RPMI8226 (cell line): ENCODE results near the gene ARHGAP22.
A peak's percentile ranks its signal among the peaks of the same experiment; 100 is the strongest.

Source experiments
- DNase-seq: peaks from one replicate; pipeline ENCODE4 v3.0.0-alpha.2; 2015

The ARHGAP22 gene

GRCh38 chr10:48549236-48549635 lies 55.6 kb downstream of the ARHGAP22 start:
- DNase-seq = no peak

DNA sequence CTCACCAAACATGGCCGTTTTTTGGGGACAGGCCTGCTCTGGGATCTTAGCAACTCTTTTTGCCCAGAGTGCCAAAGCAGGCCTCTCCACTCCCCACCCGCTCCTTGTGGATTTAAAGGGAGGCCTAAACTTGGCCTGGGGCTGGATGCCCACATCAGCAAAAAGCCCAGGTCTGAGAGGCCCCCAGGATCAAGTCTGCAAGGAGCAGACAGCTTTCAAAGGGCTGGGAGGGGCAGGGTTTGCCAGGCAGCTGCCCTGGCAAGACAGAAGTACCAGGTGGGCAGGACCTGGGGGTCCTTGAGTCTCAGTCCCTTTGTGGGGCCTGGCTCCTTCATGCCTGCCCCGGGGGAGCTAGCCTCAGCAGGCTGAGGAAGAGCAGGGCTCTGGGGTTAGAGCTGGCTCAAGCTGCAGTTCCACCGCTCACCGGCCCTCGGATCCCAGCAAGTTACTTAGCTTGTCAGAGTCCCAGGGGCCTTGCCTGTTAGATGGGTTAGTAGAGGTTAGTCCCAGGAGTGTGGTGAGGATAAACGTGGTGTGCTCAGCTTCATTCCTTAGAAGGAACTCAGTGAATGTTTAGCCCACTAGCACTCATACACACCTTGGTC lies 56.2 kb downstream of the ARHGAP22 start:
- no peak for DNase-seq

DNA sequence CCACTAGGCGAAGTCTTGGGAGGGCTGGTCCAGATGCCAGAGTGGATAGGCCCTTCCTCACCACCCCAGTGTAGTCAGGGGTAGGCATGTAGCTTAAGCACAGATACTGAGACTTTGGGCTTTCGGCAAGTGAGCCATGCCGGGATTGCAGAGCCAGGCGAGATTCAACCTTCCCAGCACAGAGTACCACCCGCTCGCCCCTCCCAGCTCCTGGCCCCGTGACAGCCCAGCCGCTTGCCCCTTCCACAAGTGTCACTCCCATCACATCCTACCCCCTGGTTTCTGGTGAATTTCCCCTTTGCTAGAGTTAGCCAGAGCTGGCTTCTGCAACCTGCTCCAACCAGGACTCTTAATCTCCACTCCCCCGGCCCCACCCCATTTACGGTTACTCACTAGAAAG lies 56.9 kb downstream of the ARHGAP22 start:
- no peak for DNase-seq

GRCh38 chr10:48547061-48547895 lies 57.6 kb downstream of the ARHGAP22 start:
- DNase-seq = no peak

DNA sequence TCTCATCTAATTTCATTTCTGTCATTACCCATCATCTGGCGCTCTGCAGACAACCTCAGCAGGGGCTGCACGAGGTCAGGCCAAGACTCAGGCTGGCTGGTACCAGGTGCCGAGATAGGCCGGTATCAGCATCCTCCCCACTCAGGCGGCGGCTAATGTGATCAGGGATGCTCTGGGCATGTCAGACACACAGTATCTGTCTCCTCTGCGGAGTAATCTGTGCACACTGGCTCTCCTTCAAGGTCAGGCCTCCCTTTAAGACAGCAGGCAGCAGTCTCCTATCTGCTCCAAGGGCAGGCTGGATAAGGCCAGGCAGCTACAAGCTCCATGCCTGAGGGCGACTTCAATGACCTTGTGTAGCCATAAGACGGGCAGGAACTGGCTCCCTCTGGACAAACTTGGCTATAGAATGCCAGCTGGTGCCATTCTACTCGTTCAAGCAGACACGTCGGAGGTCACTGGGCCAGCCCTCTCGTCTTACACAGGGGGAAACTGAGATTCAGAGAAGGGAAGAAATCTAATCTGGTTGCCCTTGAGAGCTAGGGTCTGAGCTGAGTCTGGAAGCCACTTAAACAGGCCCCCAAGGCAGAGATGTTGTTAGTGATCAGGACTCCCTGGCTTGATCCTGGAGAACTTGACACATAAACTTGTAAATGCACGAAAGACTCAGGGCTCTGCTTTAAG lies 59.3 kb downstream of the ARHGAP22 start:
- no peak for DNase-seq

- DNase-seq = no peak
Measured at GRCh38 chr10:48543182-48543844, 61.6 kb downstream of the ARHGAP22 start.

- no peak for DNase-seq
Measured at GRCh38 chr10:48542471-48543181, 62.2 kb downstream of the ARHGAP22 start.

DNA sequence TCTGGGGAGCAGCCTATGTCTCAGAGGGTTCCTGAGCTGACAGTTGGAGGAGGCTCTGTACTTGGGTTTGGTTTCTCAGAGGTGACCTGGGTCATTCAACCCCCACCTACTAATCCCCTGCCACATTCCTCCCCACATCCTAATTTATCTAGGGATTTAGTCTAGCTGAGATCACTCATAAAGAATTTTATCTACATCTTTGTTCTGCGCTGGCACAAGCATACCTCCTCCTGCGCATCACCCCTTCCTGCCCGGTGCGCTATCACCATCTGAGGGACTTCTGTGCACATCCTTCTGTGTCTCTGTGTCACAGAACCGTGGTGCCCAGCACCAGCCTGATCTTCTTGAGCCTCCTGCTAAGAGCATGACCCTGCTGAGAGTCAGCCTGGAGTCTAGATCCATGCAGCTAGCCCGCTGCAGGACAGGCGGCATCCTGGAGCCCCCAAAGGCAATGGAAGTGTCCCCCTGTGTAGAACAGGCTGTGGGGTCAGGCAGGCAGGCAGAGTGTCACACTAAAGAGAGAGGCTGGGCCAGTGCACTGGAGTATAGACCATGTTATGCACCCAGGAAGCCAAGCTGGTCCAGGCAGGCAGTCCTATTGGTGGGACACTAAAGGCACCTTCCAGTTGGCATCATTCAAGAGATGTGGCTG lies 63.6 kb downstream of the ARHGAP22 start:
- no peak for DNase-seq

DNA sequence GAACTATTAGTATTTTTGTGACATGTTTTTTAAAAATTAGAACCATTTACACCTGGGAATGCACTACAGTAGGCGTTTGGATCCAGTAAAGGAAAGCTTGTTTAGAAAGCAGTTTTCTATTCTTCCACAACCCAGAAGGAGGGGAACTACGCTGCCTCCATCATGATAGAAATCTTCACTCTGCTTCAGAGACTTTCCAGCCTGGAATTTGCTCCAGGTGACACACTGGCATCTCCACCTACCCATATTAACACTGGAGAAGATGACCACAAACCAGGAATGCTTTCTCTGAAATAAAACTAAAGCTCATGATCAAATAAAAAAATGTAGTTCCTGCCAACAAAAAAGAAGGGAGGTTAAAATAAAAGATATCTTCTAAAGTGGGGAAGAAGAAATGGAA lies 66.3 kb downstream of the ARHGAP22 start:
- DNase-seq = no peak

- DNase-seq = no peak
Measured at GRCh38 chr10:48536916-48537890, 67.7 kb downstream of the ARHGAP22 start.

GRCh38 chr10:48536156-48536500 lies 68.7 kb downstream of the ARHGAP22 start:
- no peak for DNase-seq

DNA sequence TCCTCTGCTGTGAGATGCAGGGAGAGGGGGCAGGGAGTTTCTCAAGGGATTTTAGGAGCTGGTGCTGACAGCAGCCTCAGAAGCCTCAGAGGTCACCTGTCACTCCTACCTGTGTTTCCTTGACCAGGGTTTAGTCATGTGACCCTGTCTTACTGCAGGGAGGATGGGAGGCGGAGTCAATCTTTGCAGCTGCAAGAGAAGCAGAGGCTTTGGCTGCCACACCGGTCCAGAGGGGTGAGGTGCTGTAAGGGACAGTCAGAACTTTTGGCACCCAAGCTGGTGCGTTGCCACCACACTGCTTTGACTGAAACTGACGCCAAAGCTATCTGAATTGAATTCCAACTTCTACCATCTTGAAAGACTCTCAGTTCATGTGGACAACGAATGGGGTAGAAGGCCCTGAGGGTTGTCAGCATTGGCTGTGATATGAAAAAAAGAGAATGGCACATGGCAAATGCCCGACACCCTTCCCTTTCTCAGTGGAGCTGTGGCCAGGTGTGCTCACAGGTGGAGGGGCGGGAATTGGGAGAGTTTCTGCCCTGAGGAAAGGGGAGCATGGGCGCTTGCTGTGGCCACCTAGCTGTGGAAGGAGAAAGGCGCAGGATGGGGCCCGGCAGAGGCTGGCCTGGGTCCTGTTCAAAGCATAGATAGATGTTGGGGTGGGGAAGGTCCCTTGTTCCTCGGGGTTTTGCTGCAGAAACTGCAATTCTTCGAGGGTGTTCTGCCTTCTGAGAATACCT lies 69.3 kb downstream of the ARHGAP22 start:
- DNase-seq = peak; percentile 23

DNA sequence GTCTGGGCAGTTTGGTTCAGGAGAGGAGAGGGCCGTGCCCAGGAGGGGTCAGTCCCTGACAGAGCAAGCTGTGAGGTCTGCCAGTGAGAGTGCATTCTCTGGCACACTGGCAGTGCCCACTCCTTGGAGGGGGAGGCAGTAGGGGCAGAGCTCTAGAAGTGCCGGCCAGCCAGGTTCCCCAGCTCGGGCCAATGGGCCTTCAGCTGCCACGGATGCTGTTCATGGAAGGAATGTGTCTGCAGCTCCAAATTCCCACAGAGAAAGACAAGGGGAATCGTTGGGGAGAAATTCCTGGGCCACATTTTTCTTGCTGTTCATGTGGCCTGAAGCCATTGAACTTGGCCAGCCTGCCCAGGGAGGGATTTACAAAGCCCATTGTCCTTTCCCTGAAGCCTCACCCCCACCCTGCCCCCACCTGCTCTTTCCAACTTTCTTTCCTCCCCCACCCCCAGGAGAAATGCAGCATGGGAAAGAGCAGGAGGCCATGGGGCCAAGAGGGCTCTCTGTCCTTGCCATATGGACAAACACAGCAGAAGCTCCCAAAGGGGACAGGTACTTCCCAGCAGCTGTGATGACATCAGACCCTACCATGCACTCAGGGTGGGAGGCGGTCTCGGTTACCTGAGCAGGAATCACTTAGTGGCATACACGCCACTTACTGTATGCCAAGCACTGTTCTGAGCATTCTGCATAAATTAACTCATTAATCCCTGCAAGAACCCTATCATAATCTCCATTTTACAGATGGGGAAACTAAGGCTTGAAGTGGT lies 70.7 kb downstream of the ARHGAP22 start:
- no peak for DNase-seq

DNA sequence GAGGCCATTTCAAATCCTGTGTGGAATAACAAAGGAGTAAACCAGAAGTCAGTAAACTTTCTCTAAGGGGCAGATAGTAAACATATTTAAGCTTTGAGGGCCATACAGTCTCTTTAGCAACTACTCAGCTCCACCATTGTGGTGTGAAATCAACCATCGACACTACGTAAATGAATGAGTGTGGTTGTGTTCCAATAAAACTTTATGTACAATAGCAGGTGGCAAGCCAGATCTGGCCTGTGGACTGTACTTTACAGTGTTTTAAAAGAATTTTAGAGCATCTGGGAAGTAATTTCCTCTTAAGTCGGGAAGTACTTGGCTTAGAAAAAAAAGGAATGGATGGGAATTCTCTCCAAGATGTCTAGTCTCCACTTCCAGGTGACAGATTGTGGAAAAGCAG lies 71.3 kb downstream of the ARHGAP22 start:
- DNase-seq = no peak

GRCh38 chr10:48531486-48531885 lies 73.4 kb downstream of the ARHGAP22 start:
- DNase-seq = no peak

DNA sequence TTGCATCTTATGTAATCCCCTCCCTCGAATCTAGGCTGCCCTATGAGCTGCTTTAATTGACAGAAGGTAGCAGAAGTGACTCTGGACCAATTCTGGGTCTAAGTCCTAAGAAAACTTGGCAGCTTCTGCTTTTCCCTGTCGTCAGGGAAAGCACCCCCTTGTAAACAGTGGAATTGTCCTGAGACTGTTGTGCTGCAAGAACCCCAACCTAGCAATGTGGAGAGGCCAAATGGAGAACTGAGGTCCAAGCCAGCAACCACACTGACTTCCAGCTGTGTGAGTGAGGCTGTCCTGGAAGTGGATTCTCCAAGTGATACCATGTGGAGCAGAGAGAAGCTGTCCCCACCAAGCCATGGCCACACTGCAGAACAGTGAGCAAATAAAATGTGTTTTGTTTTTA lies 75.5 kb downstream of the ARHGAP22 start:
- DNase-seq = no peak

DNA sequence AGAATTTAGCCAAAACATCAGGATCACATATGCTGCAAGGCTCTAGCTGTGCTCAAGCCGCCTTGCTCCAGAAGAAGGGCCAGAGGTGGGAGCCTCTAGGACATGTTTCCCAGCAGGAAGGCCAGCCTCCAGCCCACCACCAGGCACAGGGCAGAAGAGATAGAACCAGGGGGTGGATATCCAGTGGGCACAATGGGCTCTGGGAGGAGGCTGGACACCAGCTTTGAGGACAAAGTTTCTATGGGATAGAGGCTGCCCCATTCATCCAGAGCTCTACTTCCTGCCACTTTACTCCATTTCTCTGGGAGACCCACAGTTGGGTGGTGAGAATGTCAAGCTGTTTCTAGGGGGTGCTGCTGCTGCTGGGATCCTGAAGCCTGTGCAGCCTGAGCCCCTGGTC lies 77.1 kb downstream of the ARHGAP22 start:
- no peak for DNase-seq

DNA sequence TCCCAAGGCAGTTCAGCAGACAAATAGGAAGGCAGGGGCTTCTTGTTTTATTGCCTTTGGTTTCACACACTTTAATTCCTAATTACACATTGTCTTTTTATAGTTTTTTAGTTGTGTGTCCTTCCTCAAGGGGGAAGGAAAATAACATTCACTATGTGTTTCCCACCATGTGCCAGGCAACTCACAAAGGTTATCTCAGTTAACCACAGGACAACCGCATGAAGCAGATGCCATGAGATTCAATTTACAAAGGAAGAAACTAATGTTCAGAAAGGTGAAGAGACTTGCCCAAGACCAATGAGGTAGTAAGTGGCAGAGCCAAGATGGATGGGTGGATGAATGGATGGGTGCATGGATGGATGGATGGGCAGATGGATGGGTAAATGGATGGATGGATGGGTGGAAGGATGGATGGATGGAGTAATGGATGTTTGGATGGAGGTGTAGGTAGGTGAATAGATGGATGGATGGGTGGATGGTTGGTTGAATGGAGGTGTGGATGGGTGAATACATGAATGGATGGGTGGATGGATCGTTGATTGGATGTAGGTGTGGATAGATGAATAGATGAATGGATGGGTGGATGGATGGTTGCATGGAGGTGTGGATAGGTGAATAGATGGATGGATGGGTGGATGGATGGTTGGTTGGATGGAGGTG lies 77.9 kb downstream of the ARHGAP22 start:
- DNase-seq = no peak
